Activated CD4-positive, alpha-beta memory T cell treated with anti-CD3 and anti-CD28 coated beads for 36 hours (primary cell): Measurements from ENCODE around the gene AFMID. TPM values are rescaled to one million over a fixed set of nuclear protein-coding genes. Genes with fewer than 3 reads are reported as not detected.

Experiments used
- CTCF ChIA-PET: fragments of 350-600 bp; sonication (Branson Sonifier 250); formaldehyde crosslinking; loops from one replicate; lab custom pipeline; 2021; ENCODE audit warnings: antibody characterized with exemption, inconsistent platforms; lab: Charles Lee
- POLR2A ChIA-PET: fragments of 350-600 bp; sonication (Branson Sonifier 250); formaldehyde crosslinking; loops from one replicate; lab custom pipeline; 2021; ENCODE audit warnings: antibody characterized with exemption; lab: Charles Lee
- DNase-seq: peaks from one replicate; pipeline ENCODE4 v3.0.0-alpha.2; 2020
- H3K27ac Mint-ChIP-seq: one replicate; pipeline ENCODE4 v1.8.0; 2021; ENCODE audit warnings: mixed read lengths
- H3K27me3 Mint-ChIP-seq: one replicate; pipeline ENCODE4 v1.8.0; 2021; ENCODE audit warnings: mixed read lengths
- H3K36me3 Mint-ChIP-seq: one replicate; pipeline ENCODE4 v1.8.0; 2021; ENCODE audit warnings: mixed read lengths
- H3K4me1 Mint-ChIP-seq: one replicate; pipeline ENCODE4 v1.8.0; 2021; ENCODE audit warnings: low read depth, mixed read lengths
- H3K4me3 Mint-ChIP-seq: one replicate; pipeline ENCODE4 v1.8.0; 2021; ENCODE audit warnings: mild to moderate bottlenecking, mixed read lengths
- H3K9me3 Mint-ChIP-seq: one replicate; pipeline ENCODE4 v1.8.0; 2021; ENCODE audit warnings: mixed read lengths
- intact Hi-C: fragments of 100-400 bp; cut with micrococcal nuclease; formaldehyde crosslinking; loops from one replicate; pipeline ENCODE4 v1.15.1; 2023
- total RNA-seq, 2 experiments: library from RNA; stranded (reverse); gene quantifications; one replicate each; pipeline ENCODE4 v1.2.3, GENCODE V29; 2021

The AFMID gene
- total RNA-seq, 2 experiments from 2014 or later: 16.8 to 19.0 TPM

GRCh38 chr17:78255029-78255656 lies 68.0 kb downstream of the AFMID start:
- no peak for DNase-seq
- Mint-ChIP-seq H3K27me3 (no peaks in the 10 kb centered on the region), H3K4me3 (peak overlapping the region; percentile 34), H3K9me3 (peaks cover 2% of the 10 kb centered on the region), H3K36me3 (no peaks in the 10 kb centered on the region), H3K27ac (no peak overlapping the region), H3K4me1 (peaks cover 48% of the 10 kb centered on the region)
- ChIA-PET CTCF (interaction anchor here (1.1 to 1.7 kb wide), 4 partner anchors 32 to 166 kb away, joined by 3 to 8 read pairs (median 4); no protein-coding TSS in a partner anchor), POLR2A (interaction anchor here (0.6 to 0.7 kb wide), 3 partner anchors 26 to 234 kb away, joined by 3 to 4 read pairs (median 3); no protein-coding TSS in a partner anchor)
- intact Hi-C loops: loop anchor here (2.0 kb wide), 1 partner anchor 126 kb away; the partner anchor contains the start of gene TMC6

- no peak overlapping the region for H3K4me3 Mint-ChIP-seq
- CTCF ChIA-PET: interaction anchor here (1.4 to 1.7 kb wide), 3 partner anchors 31 to 165 kb away, joined by 4 to 8 read pairs (median 4); no protein-coding TSS in a partner anchor
Observed at GRCh38 chr17:78255953-78256706, 69.0 kb downstream of the AFMID start.

GRCh38 chr17:78256707-78257591 lies 69.8 kb downstream of the AFMID start:
- peaks cover 45% of the 10 kb centered on the region for H3K4me1 Mint-ChIP-seq

More at GRCh38 chr17:78255953-78256706, 69.0 kb downstream of the AFMID start:
- H3K27me3 Mint-ChIP-seq: no peaks in the 10 kb centered on the region
- POLR2A ChIA-PET: no interaction called here
- H3K4me1 Mint-ChIP-seq: peaks cover 49% of the 10 kb centered on the region
- peak overlapping the region; percentile 30 for H3K27ac Mint-ChIP-seq
- DNase-seq: no peak
- peaks cover 2% of the 10 kb centered on the region for H3K9me3 Mint-ChIP-seq
- intact Hi-C loops: loop anchor here (2.0 kb wide), 1 partner anchor 127 kb away; the partner anchor contains the start of gene TMC6
- no peaks in the 10 kb centered on the region for H3K36me3 Mint-ChIP-seq

More at GRCh38 chr17:78256707-78257591, 69.8 kb downstream of the AFMID start:
- intact Hi-C loops: no loop called here
- Mint-ChIP-seq H3K36me3 (no peaks in the 10 kb centered on the region), H3K4me3 (peak overlapping the region; percentile 73), H3K27me3 (no peaks in the 10 kb centered on the region), H3K9me3 (peaks cover 2% of the 10 kb centered on the region), H3K27ac (peak overlapping the region; percentile 86)
- no peak for DNase-seq
- CTCF ChIA-PET: interaction anchor here (1.7 kb wide), 2 partner anchors 30 to 32 kb away, joined by 4 read pairs; no protein-coding TSS in a partner anchor
- POLR2A ChIA-PET: interaction anchor here (0.9 kb wide), 1 partner anchor 16 kb away, joined by 3 read pairs; no protein-coding TSS in a partner anchor

Other genes starting within 250 kb of the AFMID start
- 10 to 100 TPM; 10.9 to 15.6 TPM for gene TNRC6C, start 228.7 kb upstream of the AFMID start, total RNA-seq
- gene TMC6, start 58.6 kb upstream of the AFMID start, total RNA-seq: 100 to 1,000 TPM; 157 to 162 TPM
- 100 to 1,000 TPM; 134 to 140 TPM for gene TMC8, start 56.6 kb upstream of the AFMID start, total RNA-seq
- gene C17orf99, start 41.0 kb upstream of the AFMID start, total RNA-seq: not detected
- 10 to 100 TPM; 79.2 to 87.7 TPM for gene SYNGR2, start 18.8 kb upstream of the AFMID start, total RNA-seq
- 100 to 1,000 TPM; 188 to 193 TPM for gene TK1, start 310 bp upstream of the AFMID start, total RNA-seq
- 10 to 100 TPM; 87.4 to 95.4 TPM for gene BIRC5, start 26.9 kb downstream of the AFMID start, total RNA-seq
- not detected for gene TMEM235, start 44.3 kb downstream of the AFMID start, total RNA-seq
- gene SOCS3, start 172.7 kb downstream of the AFMID start, total RNA-seq: 100 to 1,000 TPM; 162 to 167 TPM
- gene PGS1, start 191.3 kb downstream of the AFMID start, total RNA-seq: 10 to 100 TPM; 75.8 to 78.1 TPM